ENCODE measurements around the gene OTULINL.
"Not testable (repeated sequence)": the region's sequence is repeated elsewhere in the genome, so short reads cannot be mapped to it uniquely, and the experiment has no call there.

The OTULINL gene

DNA sequence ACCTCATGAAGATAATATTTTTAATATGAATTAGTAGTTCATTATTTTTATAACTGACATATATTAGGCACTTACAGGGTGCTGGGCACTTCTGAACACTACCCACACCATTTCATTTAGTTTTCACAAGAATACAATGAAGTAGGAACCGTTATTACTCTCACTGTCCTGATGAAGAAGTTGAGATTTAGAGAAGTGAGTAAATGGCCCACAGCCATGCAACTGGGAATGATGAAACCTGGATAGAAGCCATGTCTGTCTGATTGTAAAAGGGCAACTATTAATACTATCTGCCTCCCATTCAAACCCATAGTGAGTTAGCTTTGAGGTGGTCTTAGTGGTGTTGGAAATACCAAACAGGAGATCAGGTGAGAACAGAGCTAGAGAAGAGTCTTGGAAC, 29.6 kb upstream of the OTULINL start:
- H3K4me3 ChIP-seq (ENCODE audit: low read length): no peak overlapping the region
- DNase-seq (ENCODE audit: low read depth): no peak
- TF ChIP-seq, protein P1, sequence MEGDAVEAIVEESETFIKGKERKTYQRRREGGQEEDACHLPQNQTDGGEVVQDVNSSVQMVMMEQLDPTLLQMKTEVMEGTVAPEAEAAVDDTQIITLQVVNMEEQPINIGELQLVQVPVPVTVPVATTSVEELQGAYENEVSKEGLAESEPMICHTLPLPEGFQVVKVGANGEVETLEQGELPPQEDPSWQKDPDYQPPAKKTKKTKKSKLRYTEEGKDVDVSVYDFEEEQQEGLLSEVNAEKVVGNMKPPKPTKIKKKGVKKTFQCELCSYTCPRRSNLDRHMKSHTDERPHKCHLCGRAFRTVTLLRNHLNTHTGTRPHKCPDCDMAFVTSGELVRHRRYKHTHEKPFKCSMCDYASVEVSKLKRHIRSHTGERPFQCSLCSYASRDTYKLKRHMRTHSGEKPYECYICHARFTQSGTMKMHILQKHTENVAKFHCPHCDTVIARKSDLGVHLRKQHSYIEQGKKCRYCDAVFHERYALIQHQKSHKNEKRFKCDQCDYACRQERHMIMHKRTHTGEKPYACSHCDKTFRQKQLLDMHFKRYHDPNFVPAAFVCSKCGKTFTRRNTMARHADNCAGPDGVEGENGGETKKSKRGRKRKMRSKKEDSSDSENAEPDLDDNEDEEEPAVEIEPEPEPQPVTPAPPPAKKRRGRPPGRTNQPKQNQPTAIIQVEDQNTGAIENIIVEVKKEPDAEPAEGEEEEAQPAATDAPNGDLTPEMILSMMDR (conservative IDR thresholded peaks at IDR 0.05; ENCODE audit: low read depth, low read length): no peak

DNA sequence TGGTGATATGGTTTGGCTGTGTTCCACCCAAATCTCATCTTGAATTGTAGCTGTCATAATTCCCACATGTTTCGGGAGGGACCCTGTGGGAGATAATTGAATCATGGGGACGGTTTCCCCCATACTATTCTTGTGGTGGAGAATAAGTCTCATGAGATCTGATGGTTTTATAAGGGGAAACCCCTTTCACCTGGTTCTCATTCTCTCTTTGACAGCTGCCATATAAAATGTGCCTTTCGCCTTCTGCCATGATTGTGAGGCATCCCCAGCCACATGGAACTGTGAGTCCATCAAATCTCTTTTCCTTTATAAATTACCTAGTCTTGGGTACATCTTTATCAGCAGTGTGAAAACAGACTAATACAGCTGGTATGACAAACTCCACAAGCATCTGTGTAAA, 27.3 kb upstream of the OTULINL start:
- DNase-seq (ENCODE audit: low read depth): not testable (repeated sequence)

DNA sequence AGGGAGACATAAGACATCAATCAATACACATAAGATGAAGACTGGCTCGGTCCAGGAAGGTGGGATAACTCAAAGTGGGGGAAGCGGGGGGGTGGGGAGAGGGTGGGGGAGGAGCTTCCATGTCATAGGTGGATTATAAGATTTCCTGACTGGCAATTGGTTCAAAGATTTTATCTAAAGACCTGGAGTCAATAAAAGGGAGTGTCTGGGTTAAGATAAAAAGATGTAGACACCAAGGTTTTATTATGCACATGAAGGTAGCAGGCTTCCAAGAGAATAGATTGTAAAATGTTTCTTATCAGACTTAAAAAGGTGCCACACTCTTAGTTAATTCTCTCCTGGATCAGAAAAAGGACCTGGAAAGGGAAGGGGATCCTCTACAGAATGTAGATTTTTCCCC, 25.6 kb upstream of the OTULINL start:
- no peak overlapping the region for H3K4me3 ChIP-seq (ENCODE audit: low read length)
- DNase-seq (ENCODE audit: low read depth): no peak
- TF ChIP-seq, protein P1 (conservative IDR thresholded peaks at IDR 0.05; ENCODE audit: low read depth, low read length): no peak

More for the DNA sequence above, 27.3 kb upstream of the OTULINL start:
- not testable (repeated sequence) for H3K4me3 ChIP-seq (ENCODE audit: low read length)

DNA sequence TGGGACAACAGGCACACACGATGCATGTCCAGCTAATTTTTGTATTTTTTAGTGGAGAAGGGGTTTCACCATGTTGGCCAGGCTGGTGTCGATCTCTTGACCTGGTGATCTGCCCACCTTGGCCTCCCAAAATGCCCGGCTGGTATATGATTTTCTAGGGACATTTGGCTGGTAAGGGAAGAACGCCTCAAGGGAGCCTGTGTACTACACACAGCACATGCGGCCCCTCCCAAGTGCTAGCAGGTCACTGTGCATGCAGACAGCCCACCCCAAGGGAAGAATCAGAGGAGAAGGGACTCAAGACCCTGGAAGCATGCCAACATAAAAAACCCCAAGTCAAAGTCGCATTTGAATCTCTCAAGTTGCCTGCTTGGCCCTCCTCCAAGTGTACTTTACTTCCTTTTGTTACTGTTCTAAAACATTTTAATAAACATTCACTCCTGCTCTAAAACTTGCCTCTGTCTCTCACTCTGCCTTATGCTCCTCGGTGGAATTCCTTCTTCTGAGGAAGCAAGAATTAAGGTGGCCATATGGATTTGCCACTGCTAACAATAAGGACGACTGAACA, 24.3 kb upstream of the OTULINL start:
- DNase-seq (ENCODE audit: low read depth): no peak
- no peak overlapping the region for H3K4me3 ChIP-seq (ENCODE audit: low read length)
- TF ChIP-seq, protein P1 (conservative IDR thresholded peaks at IDR 0.05; ENCODE audit: low read depth, low read length): no peak

DNA sequence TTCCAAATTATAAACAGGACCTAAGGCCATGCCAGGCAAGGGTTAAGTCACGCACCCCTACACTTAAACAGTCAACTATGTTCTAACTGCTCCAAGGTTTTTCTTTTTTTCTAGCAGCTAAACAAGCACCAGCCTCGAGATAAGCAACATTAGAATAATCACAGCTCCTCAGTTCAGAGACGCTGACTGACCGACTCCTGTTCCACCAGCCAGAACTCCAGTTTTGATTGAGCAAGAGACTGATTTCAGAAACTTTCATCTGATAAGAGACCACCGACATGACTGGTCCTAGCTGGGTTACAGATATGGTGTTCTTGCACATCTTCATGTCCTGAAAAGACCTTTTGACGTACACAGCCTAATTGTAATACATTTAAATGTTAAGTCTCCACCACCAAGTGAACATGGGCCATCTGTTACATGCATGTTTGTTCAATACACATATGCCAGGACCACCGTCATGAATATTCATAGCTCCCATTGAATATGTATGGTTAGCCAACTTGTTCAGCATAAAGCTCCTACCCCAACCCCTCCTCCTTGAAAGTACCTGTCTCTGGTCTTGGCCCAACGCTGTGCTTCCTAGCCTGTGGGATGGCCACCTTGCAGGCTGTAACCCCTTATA, 23.7 kb upstream of the OTULINL start:
- DNase-seq (ENCODE audit: low read depth): no peak
- TF ChIP-seq, protein P1 (conservative IDR thresholded peaks at IDR 0.05; ENCODE audit: low read depth, low read length): no peak
- no peak overlapping the region for H3K4me3 ChIP-seq (ENCODE audit: low read length)

DNA sequence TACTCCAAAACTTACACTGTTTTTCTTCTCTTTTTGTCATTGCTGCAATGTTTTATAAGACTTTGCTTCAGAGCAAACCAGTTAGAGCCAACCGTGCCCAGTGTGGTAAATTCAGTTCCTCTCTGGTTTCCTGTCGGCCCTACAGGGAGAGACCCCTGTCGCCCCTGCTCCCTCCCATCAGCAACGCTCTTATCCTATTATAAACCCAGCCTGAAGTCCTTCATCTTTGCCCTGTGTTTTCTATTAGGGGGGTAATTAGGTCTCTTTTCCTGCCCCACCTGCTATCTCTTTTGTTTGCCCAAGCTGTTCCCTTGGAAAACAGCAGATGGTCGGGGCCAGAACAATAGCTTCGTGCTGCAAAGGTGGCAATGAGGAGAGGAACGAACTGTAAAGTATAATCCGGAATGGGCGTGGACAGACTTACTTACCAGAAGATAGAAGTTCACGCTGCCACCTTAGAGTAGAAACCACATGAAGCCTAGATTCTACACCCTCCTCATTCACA, 21.4 kb upstream of the OTULINL start:
- TF ChIP-seq, protein P1 (conservative IDR thresholded peaks at IDR 0.05; ENCODE audit: low read depth, low read length): no peak
- no peak overlapping the region for H3K4me3 ChIP-seq (ENCODE audit: low read length)
- DNase-seq (ENCODE audit: low read depth): no peak

DNA sequence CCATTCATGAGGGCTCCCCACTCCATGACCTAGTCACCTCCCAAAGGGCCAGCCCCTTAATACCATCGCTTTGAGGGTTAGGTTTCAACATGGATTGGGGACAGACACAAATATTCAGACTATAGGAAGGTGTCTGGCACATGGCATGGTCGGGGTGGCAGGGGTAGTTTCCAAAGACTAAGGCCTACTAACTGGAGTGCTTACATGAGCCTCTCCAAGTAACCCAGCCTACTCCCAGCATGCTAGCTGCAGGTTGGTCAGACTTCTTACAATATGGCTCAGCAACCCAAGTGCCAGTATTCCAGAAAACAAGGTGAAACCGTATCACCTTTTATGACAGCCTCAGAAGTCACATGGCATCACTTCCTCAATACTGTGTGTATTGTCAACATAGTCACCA, 19.9 kb upstream of the OTULINL start:
- no peak overlapping the region for H3K4me3 ChIP-seq (ENCODE audit: low read length)
- no peak for DNase-seq (ENCODE audit: low read depth)
- TF ChIP-seq, protein P1 (conservative IDR thresholded peaks at IDR 0.05; ENCODE audit: low read depth, low read length): no peak

Measured in retinal pigment epithelial cell (primary cell).